ENCODE measurements around the gene MRGPRF.
"Not testable (repeated sequence)": the region's sequence is repeated elsewhere in the genome, so short reads cannot be mapped to it uniquely, and the experiment has no call there.

MRGPRF gene

DNA sequence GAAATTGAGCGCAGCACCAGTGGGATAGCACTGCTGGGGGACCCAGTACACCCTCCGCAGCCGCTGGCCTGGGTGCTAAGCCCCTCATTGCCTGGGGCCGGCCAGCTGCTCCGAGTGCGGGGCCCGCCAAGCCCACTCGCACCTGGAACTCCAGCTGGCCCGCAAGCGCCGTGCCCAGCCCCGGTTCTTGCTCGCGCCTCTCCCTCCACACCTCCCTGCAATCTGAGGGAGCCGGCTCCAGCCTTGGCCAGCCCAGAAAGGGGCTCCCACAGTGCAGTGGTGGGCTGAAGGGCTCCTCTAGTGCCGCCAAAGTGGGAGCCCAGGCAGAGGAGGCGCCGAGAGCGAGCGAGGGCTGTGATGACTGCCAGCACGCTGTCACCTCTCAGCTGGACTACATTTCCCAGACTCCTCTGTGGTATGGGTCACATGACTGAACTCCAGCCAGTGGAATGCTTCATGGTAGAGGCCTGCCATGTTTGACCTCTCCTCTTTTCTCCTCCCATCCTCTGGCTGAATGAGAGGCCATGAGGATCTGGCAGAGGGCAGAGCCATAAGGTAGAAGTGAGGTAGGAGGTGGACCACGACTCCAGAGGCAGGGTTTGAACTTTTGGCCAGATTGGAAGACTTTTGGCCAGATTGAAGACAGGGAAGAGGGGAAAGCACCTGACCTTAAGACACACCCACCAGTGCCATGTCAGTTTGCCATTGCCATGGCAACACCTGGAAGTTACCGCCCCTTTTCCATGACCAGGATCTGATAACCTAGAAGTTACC, 38.4 kb downstream of the MRGPRF start:
- TF ChIP-seq, protein P1, sequence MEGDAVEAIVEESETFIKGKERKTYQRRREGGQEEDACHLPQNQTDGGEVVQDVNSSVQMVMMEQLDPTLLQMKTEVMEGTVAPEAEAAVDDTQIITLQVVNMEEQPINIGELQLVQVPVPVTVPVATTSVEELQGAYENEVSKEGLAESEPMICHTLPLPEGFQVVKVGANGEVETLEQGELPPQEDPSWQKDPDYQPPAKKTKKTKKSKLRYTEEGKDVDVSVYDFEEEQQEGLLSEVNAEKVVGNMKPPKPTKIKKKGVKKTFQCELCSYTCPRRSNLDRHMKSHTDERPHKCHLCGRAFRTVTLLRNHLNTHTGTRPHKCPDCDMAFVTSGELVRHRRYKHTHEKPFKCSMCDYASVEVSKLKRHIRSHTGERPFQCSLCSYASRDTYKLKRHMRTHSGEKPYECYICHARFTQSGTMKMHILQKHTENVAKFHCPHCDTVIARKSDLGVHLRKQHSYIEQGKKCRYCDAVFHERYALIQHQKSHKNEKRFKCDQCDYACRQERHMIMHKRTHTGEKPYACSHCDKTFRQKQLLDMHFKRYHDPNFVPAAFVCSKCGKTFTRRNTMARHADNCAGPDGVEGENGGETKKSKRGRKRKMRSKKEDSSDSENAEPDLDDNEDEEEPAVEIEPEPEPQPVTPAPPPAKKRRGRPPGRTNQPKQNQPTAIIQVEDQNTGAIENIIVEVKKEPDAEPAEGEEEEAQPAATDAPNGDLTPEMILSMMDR (conservative IDR thresholded peaks at IDR 0.05; ENCODE audit: low read depth, low read length) = no peak
- H3K4me3 ChIP-seq (ENCODE audit: low read depth, low read length) = no peak overlapping the region
- DNase-seq (ENCODE audit: low read depth) = peak; percentile 33

DNA sequence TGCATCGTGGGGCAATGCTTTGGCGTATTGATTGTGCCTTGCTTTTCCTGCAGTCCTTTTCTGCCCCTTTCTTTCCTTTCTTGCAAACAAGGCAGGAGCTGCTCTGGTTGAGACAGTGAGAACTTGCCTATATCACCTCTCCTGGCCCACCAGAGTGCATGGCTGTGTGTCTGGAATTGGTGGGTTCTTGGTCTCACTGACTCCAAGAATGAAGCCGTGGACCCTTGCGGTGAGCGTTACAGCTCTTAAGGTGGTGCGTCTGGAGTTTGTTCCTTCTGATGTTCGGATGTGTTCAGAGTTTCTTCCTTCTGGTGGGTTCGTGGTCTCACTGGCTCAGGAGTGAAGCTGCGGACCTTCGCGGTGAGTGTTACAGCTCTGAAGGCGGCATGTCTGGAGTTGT, 39.3 kb downstream of the MRGPRF start:
- not testable (repeated sequence) for DNase-seq (ENCODE audit: low read depth)

DNA sequence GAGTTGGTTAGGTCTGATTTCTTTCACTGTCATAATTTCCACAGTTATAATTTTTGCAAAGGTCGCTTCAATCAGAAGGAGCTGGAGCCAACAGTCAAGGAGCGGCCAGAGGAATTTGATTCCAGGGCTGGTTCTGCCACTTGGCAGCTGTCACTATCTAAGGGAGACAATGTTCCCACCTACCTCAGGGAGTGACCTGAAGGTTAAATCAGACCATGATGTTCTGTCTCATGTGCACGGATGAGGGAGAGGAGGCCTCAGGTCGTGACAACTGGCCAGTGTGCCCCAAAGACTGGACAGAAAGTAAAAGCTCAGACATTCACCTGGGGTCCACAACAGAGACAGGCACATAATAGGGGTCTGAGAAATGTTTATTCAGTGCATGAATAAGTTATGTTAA, 39.8 kb downstream of the MRGPRF start:
- TF ChIP-seq, protein P1 (conservative IDR thresholded peaks at IDR 0.05; ENCODE audit: low read depth, low read length) = no peak
- DNase-seq (ENCODE audit: low read depth) = no peak
- no peak overlapping the region for H3K4me3 ChIP-seq (ENCODE audit: low read depth, low read length)

More for the DNA sequence above, 39.3 kb downstream of the MRGPRF start:
- H3K4me3 ChIP-seq (ENCODE audit: low read depth, low read length) = not testable (repeated sequence)

DNA sequence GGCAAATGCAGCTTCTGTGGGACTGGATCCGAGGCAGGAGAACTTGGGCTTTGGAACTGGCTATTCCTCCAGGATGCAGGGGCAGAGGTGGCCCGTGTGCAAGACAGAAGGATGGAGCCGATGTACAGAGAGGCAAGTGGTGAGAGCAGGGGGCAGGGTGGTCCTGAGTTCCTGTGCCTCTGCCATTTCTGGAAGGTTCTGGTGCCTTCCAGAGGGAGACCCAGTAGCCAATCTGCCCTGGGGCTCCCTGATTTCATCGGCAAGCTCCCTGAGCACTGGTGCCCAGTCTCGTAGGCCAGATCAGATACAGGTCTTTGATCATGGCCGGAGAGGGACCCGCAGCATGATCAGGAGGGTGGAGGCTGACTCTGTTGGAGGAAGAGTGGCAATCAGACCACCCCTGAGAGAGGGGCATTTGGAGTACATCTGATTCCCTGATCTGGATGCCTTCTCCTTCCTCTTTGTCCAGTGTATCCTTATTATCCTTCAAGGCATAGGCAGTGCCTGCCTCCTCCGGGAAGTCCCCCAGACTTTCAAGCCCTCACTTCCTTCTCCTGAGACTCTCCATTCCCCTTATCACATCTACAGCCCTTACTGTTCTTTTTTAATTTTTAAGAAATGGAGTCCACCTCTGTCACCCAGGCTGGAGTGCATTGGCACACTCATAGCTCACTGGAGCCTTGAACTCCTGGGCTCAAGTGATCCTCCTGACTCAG, 42.0 kb downstream of the MRGPRF start:
- TF ChIP-seq, protein P1 (conservative IDR thresholded peaks at IDR 0.05; ENCODE audit: low read depth, low read length) = no peak
- no peak for DNase-seq (ENCODE audit: low read depth)
- H3K4me3 ChIP-seq (ENCODE audit: low read depth, low read length) = no peak overlapping the region

DNA sequence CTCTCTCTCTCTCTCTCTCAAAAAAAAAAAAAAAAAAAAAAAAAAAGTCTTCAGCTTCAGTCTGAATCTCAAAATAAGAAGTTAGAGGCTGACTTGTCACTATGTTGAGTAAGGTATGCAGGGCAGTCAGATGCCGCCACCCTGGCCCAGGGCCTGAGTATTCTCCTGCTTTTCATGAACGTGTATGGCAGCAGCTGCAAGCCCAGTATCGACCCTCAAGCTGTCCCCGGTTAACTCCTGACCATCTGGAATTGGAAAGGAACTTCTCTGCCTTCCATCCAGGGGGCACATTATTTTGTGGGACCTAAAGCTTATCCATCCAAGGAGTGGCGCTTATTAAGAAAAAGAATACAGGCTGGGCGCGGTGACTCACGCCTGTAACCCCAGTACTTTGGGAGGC, 43.7 kb downstream of the MRGPRF start:
- H3K4me3 ChIP-seq (ENCODE audit: low read depth, low read length) = no peak overlapping the region
- DNase-seq (ENCODE audit: low read depth) = no peak
- TF ChIP-seq, protein P1 (conservative IDR thresholded peaks at IDR 0.05; ENCODE audit: low read depth, low read length) = no peak

DNA sequence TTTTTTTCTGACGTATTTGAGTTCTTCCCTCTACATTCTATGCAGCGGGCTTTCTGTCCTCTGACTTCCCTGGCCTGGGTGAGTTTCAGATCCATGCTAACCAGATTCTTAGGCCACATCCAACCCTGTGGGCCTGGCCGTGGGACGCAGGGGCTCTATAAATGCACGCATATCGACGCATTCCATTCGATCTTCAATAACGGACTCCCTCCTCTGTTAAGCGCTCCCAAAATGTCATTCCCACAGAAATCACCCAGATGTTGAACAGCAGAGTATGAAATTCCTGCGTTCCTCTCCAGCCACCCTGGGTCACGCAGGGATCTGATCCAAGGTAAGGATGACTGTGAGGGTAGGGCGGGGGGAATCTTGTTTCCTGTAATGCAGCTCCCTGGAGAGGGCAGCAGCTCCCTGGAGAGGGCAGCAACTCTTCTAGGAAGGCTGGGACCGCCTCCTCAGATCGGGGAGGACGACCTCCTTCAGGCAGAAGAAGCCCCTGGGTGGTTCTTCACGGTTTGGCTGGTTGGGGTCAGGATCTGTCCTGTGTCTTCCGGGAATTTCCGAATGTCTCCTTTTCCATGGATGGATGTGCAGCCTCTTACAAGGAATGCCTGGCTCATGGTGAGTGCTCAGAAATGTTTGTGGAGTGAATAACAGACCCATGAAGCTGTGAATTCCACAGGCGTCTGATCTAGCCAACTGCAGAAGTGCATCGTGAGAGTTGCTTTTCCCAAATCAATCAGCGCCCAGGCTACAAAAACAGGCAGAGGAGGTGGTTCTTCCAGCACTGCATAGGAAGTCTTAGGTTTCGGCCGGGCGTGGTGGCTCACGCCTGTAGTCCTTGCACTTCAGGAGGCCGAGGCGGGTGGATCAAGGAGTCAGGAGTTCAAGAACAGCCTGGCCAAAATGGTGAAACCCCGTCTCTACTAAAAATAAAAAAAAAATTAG, 44.5 kb downstream of the MRGPRF start:
- H3K4me3 ChIP-seq (ENCODE audit: low read depth, low read length) = no peak overlapping the region
- TF ChIP-seq, protein P1 (conservative IDR thresholded peaks at IDR 0.05; ENCODE audit: low read depth, low read length) = no peak
- no peak for DNase-seq (ENCODE audit: low read depth)

Data from choroid plexus epithelial cell (primary cell).